GM21390 (cell line): Measurements from ENCODE around the gene CCDC116.
"Not testable (repeated sequence)": the region's sequence is repeated elsewhere in the genome, so short reads cannot be mapped to it uniquely, and the experiment has no call there.

ENCODE experiments used
- ATAC-seq: cut with Tn5 transposase; IDR thresholded peaks from one replicate; pipeline ENCODE4 v1.9.1; 2021; ENCODE audit not compliant: unreplicated experiment

The CCDC116 gene

DNA sequence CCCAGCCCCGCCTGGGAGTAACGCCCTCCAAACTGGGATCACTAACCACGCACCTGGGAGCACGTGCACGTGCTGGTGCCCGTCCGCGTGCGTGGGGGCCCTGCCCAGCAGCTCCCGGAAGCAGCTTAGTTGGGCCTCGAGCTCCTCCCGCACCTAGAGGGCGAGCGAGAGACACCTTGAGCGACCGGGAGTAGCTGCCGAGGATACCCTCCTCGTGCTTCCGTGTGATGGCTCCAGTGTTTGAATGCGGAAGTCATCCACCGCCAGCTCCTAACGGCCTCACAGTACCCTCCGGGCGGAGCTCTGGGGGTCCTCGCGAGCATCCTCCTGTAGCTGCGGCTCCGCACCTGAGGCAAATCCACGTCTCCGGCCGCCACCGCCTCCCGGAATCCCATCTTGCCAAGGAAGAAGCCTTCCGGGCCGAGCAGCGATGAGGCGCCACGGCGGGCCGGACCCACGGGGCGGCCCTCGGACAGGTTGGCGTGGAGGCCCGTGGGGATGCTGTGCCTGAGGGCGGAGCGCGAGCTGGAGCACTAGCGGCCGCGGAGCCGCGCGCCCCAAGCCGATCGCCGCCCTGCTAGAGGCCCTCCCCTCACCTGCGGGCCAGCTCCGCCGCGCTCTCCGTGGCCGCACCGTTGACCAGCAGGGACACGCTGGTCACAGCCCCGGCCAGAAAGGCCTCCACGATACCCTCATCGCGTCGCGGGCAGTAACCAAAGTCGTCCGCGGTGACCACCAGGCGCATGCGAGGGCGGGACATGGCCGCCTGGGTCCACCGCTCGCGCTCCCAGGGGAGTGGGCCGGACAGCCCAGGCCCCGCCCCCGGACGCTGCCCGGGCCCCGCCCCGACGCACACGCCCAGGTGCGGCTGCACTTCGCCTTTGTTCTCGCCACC, 3.1 kb upstream of the CCDC116 start, which contains the start of gene YDJC:
TSS of gene YDJC (minus strand) at position 768 of the 895 bp plus-strand sequence. CDS start at position 760, 8 bp downstream.
- ATAC-seq: peak; percentile 79

DNA sequence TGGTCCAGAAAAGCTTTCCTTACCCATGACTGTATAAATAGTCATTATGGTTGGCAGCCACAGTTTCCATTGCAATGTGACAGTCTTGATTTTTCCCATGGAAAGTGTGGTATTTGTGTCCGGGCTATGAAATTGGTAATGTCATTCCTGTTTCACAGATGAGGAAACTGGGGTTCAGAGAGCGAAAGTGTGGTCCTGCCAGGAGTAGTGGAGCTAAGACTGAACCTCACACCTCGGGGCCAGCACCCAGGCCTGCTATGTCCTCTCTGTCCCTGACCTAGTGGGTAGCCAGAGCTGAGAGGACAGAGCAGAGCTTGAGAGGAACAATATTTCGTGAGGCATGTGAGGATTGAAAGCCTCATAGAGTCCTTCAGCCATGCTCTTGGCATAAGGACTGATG, 1.5 kb upstream of the CCDC116 start:
- ATAC-seq: no peak

GRCh38 chr22:21632931-21633330, 371 bp downstream of the CCDC116 start:
- no peak for ATAC-seq

DNA sequence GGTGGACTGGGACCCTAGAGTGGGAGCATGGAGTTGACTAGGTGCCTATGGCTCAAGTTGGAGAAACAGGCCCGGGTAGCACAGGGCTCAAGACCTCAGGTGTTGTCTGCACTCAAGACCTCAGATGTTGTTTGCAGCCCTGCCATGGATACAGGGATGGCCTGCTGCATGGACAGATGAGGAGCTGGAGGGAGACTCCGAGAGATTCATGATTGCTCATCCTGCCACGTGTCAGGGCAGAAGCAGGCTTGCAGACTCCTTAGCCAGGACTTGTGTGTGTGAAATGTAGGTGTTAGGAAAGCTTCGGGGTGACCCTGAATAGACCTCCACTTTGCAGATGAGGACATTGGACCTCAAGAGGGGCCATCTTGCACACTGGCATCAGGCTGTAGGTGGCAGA, 921 bp downstream of the CCDC116 start:
- ATAC-seq: no peak

- no peak for ATAC-seq
These were observed 1.5 kb downstream of the CCDC116 start for GRCh38 chr22:21634081-21634480.

DNA sequence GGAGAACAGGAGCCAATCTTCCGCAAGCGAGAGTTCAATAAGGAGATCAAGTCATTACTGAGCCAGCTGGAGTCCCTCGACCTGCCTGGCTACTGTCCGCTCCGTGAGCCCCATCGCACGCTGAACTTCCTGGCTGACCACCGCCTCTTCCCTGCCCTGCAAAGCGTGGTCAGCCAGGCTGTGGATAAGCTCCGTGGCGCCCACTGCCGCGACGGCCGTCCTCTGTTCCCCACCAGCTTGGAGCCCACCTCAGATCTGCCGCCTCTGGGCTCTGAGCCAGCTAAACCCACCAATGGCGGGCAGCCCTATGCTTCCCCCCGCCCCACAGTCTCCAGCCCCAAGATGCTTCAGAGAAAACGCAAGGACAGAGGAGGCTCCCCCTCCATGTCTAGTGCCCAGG, 2.3 kb downstream of the CCDC116 start:
- no peak for ATAC-seq

DNA sequence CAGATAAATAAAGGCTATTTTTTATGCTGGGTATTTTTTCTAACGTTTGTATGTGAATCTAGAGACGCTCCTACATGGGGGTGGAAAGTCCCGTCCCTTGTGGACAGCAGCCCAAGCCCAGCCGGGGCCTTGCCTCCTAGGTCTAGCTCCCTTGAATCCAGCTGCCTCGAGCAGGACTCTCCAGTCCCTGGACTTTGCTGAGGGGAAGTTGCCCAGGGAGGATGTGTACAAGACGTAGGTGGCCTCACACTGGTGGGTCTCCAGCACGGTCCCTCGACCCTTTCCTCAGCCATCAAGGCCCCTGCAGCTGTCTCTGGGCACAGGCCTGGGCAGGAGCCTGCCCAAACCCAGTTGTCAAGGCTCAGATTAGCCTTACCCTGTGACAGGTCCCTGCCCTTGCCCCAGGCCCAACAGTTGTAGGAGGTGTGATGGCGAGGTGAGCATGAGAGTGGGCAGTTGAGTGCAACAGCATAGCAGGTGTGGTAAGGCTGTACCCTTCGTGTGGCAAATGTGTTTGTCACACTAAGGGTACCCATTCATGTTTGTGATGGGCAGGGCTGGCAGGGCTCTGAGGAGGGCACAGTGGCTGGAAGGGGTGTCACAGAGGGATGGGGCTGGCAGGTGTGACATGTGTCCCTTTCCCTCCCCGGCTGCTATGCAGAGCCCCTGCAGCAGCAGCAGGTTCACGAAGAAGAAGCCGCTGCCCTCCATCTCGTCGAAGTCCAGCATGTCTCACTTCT, 3.4 kb downstream of the CCDC116 start:
- ATAC-seq: no peak

DNA sequence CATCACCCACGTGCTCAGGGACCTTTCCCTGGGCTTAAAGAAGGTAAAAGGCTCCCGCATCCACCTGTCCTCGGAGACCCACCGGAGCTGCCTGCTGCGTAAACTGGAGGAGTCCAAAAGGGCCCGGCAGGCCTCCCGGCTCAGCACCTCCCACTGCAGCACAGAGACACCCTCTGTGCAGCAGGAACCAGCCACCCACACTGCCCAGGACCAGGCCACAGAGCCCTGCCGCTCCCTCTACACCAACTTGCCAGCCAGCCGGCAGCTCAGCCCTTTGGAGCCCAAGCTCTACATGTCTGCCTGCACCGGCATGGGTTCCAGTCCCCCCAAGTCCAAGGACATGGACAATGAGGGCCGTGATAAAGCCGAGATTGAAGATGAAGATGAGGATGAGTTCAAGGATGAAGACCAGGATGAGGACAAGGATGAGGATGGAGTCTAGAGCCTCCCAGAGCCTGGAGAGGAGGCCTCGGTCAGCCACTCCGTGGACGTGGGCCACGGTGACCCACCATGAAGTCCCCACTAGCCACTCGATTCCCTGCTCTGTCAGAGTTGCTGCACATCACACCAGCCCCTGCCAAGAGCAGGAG, 4.2 kb downstream of the CCDC116 start:
- ATAC-seq: no peak

DNA sequence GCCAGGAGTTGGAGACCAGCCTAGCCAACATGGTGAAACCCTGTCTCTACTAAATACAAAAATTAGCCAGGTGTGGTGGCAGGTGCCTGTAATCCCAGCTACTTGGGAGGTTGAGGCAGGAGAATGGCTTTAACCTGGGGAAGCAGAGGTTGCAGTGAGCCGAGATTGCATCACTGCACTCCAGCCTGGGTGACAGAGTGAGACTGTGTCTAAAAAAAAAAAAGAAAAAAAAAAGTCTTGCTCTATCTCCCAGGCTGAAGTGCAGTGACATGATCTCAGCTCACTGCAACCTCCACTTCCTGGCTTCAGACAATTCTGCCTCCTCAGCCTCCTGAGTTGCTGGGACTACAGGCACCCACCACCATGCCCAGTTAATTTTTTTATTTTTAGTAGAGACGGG, 4.9 kb downstream of the CCDC116 start:
- not testable (repeated sequence) for ATAC-seq

GRCh38 chr22:21639359-21639758, 6.8 kb downstream of the CCDC116 start:
- ATAC-seq: no peak

GRCh38 chr22:21640810-21641209, 8.2 kb downstream of the CCDC116 start:
- no peak for ATAC-seq

GRCh38 chr22:21641417-21641788, 8.8 kb downstream of the CCDC116 start:
- ATAC-seq: peak; percentile 3

DNA sequence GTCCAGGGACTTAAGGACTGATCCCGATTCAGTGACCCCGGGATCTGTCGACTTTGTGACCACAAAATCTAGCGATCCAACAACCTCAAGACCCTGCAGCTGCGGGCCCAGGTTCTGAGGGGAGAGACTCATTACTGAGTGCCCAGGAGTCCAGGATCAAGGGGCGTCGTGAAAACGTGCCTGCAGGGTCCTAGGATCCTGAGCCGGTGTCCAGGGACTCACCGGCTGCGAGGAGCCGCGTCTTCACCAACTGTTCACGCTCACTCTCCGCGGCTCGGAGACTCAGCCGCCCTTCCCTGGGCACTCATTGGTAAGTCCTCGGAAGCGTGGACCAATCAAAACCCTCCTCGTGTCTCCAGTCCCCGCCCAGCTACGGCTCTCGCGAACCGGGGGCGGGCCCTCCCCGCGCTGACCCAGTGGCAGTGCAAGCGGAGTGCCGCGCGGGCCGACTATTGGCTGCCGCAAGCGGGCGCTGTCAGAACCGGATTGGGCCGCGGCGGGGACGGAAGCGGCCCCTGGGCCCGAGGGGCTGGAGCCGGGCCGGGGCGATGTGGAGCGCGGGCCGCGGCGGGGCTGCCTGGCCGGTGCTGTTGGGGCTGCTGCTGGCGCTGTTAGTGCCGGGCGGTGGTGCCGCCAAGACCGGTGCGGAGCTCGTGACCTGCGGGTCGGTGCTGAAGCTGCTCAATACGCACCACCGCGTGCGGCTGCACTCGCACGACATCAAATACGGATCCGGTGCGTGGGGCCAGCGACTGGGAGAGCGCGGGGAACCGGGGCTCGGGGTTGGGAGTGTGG, 9.4 kb downstream of the CCDC116 start, which contains the start of gene SDF2L1:
TSS of gene SDF2L1 (plus strand) at position 514 of the 795 bp plus-strand sequence. CDS start at position 549, 35 bp downstream.
- peak; percentile 83 for ATAC-seq

DNA sequence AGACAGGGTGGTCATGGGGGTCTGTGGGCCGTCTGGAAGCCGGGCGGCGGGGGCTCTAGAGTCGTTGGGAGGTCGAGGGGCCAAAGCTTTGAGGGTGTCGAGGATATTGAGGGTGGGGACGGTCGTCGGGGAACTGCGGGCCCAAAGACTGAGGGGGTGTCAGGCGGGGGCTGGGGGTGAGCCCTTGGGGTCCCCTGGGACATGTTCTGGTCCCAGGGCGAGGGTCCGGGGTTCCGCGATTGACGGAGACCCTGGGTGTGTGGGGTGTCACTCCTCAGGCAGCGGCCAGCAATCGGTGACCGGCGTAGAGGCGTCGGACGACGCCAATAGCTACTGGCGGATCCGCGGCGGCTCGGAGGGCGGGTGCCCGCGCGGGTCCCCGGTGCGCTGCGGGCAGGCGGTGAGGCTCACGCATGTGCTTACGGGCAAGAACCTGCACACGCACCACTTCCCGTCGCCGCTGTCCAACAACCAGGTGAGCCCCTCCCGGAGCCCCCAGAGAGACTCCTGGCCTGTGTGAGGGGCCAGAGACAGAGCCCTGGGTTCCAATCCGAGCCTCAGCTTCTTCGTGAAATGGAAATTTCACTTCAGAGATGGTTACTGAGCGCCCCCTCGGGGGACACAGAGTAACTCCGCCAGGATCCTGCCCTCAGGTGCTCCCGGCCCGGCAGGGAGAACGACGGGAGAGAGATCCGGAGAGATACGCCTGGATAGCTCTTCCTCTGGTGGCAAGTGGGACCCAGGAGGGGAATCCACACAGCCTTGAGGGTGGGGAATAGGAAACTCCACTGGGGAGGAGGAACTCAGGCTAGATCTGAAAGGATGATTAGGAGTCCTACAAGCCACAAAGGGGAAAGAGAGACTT, 10.3 kb downstream of the CCDC116 start:
- ATAC-seq: no peak

- no peak for ATAC-seq
These were observed 11.2 kb downstream of the CCDC116 start for GRCh38 chr22:21643533-21644357.

DNA sequence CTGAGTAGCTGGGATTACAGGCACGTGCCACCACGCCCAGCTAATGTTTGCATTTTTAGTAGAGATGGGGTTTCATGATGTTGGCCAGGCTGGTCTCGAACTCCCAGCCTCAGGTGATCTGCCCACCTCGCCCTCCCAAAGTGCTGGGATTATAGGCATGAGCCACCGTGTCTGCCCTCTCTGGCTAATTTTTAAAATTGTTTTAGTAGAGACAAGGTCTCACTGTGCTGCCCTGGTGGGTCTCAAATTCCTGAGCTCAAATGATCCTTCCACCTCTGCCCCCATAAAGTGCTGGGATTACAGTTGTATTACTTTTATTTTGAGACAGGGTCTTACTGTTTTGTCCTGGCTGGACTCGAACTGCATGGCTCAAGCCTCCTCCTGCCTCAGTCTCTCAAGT, 13.0 kb downstream of the CCDC116 start:
- not testable (repeated sequence) for ATAC-seq

GRCh38 chr22:21646608-21647590, 14.3 kb downstream of the CCDC116 start:
- no peak for ATAC-seq

- no peak for ATAC-seq
These were observed 17.7 kb downstream of the CCDC116 start for GRCh38 chr22:21650280-21650679.
